GM10847 (cell line): Measurements from ENCODE around the gene PTPRN2.

Source experiments
- POLR2A ChIP-seq: IDR thresholded peaks from 2 replicates; pipeline ENCODE4 v1.6.1; 2011; ENCODE audit not compliant: insufficient read length; ENCODE audit errors: extremely low read depth

The PTPRN2 gene

DNA sequence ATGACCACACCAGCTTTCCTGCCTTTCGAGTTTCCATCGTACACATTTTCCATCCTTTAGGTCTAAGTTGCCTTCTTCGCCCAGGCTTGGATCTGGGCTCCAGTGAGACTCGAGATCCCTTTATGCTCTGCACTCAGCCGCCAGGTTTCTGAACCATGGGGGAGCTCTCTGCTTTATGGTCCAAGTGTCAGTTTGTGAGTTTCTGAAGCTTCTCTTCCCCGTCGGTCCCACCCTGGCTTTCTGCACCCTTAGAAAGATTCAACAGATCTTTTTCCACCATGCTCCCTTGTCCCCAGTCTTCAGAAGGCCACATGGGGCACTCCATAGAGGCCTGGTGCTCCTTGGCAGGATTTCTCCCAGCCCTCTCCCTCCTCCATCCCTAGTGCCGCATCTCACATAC lies 402.0 kb downstream of the PTPRN2 start:
- no peak for TF ChIP-seq POLR2A

DNA sequence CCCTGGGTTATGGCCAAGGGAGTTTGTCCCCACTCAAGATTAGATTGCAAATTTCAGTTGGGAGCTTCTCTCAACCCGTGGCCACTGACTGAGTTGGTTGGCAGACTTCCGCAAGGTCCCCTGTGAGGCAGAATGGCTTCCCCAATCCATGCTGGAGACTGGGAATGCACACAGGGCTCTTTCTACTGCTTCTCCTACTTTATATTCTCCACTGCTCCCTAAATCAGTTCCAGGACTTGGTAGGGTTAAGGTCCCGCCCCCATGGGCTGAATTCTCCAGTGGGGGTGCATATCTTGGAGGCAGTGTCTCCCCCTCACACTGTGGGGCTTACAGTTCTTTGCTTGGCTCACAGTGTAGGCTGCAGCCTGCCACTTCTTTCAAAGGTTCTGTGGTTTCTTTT lies 404.2 kb downstream of the PTPRN2 start:
- TF ChIP-seq POLR2A = no peak

DNA sequence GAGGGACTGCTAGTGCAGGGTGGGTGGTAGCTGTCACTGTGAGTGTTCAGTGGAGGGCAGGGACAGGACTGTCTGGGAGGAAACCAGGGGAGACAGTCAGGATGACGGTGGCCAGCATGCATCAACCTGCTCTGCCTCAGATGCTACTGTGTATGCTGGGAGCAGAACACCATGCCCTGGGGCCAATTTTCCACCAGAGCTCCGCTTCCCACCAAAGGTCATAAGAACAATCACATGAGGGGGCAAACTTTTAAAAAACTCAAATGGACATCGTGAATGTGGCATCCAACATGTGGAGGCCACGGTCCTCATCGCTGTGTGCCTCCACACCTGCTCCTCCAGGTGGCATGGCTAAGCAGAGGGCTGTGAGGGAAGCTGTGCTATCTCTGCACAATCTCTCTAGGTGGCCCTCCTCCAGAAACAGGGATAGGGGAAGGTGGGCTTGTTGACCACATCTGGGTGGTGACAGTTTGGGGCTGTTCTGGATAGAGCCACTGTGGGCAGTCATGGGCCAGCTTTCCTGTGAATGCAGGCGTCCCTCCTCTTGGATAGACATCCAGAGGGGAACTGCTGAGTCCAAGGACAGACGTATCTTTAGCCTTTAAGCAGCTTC lies 411.0 kb downstream of the PTPRN2 start:
- TF ChIP-seq POLR2A = no peak

DNA sequence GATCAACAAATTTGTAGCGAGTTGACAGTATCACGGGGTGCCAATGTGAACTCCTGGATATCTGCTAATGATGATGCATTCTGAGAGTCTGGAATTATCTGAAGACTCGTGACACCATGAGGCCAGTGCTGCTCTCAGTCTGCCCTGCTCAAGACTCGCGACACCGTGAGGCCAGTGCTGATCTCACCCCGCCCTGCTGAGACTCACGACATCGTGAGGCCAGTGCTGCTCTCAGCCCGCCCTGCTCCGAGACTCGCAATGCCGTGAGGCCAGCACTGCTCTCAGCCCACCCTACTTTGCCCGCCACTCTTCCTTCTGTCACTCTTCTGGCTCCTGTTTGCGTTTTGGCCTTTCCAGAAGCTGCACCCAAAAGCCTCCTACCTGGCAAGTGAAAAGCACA lies 411.8 kb downstream of the PTPRN2 start:
- no peak for TF ChIP-seq POLR2A

DNA sequence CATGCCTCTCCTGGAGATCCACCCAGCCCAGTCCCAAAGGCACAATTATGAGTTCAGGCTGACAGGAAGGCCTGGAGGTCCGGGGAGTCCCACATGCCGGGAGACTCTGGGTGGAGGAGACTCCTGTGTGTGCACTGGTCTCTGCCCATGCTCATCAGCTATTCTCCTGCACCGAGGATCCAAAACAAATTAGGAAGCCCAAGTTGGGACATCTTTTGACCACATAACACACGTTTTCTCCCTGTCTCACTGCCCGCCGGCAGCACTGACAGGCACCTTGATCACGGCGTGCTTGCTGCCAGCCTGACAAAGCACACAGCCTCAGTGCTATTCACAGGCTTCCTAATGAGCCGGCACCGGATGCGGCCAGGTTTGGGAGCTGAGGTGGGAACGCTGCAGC lies 412.7 kb downstream of the PTPRN2 start:
- TF ChIP-seq POLR2A = no peak

DNA sequence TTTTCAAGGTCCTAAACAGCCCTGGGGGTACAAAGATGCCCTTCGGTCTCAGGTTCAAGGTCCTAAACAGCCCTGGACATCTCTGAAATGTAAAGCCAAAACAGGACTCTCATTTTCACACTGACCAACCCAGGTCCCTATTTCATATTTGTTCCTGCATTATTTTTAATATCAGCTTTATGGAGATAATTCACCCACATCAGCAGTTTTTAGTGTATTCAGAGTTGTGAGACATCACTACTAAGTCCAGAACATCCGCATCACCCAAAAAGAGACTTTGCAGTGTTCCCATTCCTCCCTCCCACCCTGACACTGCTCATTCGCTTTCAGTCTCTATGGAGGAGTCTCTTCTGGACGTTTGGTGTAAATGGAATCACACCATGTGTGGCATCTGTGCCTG lies 420.2 kb downstream of the PTPRN2 start:
- no peak for TF ChIP-seq POLR2A

DNA sequence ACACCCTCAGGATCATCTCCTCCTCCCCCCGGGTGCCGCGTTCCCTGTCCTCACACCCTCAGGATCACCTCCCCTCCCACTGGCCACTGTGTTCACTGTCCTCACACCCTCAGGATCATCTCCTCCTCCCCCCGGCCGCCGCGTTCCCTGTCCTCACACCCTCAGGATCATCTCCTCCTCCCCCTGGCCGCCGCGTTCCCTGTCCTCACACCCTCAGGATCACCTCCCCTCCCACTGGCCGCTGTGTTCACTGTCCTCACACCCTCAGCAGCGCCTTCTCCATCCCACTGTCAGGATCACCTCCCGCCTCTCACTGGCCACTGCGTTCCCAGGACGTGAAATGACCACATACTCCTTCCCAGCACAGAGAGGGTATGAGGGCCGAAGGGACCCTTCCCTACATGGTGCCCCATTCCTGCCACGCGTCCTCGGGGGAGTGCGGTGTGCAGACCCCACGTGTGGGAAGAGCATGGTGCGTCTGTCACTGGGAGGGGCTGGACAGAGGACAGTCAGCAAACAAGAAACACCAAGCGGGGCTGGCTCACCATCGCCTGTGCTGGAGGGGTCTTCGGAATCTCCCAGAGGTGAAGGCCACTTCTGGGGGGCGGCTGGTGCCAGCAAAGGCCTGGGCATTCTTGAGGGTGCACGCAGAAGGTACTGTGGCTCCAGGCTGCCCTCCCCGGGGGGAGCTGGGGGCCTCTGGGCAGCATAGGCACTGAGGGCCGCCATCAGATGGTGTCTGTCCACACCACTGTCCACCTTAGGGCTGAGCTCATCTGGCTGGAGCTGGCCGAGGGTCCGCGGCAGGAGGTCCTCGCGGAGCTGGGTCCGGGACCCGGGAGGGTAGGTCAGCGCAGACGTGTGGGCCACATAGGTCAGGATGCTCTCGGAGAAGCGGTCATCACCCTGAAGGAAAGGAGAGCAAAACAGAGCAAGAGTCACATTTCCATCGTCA lies 421.0 kb downstream of the PTPRN2 start:
- TF ChIP-seq POLR2A = no peak

DNA sequence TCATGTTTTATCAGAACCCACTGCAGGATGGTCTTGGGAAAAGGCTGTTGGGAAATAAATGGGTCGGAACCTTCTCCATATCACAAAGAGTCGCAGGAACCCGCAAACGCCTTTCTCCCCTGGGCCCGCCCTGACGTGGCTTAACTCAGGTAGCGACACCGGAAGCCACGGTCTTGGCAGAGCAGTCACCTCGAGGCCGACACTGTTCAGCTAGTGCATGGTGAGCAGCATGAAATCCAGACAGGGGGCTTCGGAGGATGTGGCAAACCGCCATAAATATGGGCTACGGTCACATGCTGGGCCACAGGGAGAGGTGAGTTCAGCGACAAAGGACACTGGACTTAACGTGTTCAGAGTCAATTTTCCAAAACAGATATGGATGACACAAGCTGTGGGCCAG lies 421.9 kb downstream of the PTPRN2 start:
- no peak for TF ChIP-seq POLR2A

DNA sequence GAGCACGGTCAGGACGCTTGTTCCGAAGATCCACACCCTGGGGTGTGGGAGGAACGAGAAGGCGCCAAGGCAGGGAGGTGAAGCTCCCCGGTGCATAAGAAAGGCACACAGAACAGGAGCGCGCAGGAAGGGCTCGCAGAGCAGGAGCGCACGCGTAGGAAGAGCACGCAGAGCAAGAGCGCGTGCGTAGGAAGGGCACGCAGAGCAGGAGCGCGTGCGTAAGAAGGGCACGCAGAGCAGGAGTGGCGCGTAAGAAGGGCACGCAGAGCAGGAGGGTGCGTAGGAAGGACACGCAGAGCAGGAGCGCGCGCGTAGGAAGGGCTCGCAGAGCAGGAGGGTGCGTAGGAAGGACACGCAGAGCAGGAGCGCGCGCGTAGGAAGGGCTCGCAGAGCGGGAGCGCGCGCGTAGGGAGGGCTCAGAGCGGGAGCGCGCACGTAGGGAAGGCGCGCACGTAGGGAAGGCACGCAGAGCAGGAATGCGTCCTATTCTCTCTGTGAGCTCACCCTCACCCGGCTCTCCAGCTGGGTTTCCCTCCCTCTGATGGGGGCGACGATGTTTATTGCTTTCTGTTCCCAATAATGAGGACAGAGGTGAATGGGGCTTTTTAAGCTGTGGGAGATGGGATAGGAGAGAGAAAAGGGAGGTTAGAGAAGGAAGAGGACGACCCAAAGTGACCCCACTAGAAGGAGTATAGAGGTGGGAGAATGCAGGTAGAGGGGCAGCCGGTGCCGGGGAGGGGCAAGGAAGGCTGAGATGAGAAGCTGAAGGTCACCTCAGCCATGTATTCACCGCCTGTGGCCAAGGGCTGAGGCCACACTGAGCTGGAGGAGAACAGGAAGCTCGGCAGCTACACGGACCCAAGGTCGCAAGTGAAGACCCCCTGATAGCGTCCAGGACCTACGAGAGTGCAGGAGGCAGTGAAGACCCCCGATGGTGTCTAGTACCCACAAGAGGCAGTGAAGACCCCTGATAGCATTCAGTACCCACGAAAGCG lies 423.2 kb downstream of the PTPRN2 start:
- TF ChIP-seq POLR2A = no peak

DNA sequence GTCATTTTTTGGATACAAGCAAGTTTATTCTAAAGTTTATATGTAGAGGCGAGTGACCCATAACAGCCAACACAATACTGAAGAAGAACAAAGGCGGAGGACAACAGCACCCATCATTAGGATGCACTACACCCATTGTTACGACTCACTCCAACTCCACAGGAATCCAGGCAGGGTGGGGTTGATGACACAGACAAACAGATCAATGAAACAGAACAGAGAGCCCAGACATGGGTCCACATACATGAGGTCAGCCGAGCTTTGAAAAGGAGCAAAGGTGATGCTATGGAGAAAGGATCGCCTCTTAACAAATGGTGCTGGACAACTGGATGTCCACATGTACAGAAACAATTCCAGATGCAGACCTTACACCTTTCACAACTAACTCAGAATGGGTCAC lies 426.4 kb downstream of the PTPRN2 start:
- no peak for TF ChIP-seq POLR2A

DNA sequence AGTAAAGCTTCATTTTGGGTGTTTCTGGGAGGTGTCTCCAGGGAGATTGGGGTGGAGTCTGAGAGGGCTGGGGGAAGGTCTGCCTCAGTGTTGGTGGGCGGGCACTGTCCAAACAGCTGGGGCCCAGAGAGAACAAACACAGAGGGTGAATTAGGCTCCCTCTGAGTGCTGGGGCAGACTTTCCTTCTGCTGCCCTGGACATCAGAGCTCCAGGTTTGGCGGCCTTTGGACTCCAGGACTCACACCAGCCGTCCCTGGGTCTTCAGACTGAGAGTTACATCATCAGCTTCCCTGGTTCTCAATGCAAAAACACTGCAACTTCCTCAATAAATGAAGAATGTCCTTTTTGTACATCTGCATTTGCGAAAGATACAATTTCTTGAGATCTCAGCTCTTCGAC lies 427.4 kb downstream of the PTPRN2 start:
- no peak for TF ChIP-seq POLR2A

DNA sequence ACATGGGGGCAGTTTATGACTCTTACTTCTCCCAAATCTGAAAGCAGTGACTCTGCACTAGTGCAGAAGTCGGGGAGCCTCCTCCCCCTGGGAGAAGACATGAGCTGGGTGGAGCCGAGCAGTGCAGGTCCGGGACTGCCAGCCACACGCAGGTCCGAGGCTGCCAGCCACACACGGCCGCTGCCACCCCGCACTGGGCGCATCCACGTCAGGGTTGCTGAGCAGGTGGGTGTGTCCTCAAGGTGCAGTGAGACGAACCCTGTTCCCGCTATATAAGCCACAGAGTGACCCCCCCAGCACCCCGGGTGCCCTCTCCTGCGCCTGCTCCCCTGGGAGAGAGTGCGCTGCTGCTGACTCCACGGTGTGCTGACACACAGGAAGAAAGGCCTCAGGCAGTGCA lies 430.2 kb downstream of the PTPRN2 start:
- TF ChIP-seq POLR2A = no peak

DNA sequence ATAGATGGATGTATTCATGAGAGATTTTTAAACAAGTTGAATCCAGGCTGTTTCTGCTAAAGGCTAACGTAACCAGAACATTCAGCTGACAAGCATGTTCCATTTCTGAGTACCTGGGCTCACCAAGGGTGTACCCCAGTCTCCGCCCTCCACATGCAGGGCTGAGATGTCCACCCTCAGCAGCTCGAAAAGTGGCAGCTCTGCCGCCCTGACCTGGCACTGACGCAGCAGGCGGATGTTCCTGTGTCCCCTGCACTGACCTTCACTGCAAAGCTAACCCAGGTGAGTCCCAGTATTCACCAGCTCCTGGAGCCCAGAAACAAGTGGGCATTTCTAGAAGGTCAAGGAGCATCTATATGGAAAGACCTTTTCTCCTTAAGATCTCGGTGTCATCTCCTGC lies 437.4 kb downstream of the PTPRN2 start:
- no peak for TF ChIP-seq POLR2A

DNA sequence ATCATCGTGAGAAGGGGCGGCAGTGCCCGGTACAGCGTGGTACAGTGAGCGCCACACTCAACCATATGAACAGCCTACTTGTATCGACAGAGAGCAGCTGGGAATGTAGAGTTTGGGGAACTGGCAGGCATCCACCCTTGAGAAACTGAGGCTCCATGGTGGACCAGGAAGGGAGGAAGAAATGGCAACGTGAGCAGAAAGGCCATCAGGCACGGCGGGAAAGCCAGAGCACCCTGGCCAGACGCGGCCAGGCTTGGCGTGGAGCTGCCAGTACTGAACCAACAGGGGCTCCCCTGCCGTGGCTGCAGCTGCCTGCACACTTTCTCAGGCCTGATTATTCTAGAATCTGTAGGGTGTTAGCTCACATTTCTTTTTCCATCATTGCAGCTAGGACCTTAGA lies 442.3 kb downstream of the PTPRN2 start:
- no peak for TF ChIP-seq POLR2A
